Measurements from ENCODE around the gene PDCD6IP. TPM values are rescaled to one million over a fixed set of nuclear protein-coding genes. Genes with fewer than 3 reads are reported as not detected.

The PDCD6IP gene
- total RNA-seq, 1 experiment from 2014 or later, result 205 TPM

DNA sequence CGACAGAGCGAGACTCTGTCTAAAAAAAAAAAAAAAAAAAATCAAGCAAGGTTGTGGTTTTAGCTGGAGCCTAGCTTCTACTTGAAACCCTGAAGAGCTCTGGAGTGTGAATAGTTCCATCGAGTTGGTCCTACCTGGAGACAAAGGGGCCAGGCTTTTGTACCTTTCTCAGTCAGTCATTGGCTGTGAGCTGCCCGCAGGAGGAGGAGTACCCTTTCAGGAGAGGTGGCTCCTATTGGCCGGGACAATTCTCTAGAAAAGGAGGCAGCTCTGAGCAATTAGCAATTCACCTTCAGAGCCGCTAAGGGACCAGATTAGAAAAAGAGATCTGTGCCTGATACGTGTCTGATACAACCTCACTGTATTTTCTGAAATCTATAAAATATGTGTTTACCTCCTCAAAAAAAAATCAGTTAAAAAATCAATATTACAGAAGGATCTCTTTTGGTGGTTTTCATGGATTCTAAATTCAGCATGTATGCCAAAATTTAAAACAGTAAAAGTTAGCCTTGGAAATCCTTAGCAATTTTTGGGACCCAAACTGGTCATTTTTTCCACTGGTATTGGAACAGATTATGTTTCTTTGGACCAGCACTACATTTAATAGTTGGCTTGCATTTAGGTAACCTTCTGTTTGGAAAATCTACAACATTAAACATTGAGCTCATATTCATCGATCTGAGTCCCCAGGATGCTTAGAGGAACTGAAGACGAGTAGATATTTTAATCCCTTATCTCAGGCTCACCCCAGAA, 29.7 kb upstream of the PDCD6IP start:
- Histone ChIP-seq H3K4me1 (ENCODE audit: control insufficient read depth, insufficient read depth, low read length) (no peaks in the 10 kb centered on the region), H3K9me3 (ENCODE audit: control insufficient read depth, insufficient read depth, low read depth, low read length) (no peaks in the 10 kb centered on the region), H3K4me3 (ENCODE audit: low read depth in 2 of 2, low read length in 2 of 2) (no peak overlapping the region), H3K27ac (ENCODE audit: low read length) (no peak overlapping the region), H3K27me3 (ENCODE audit: control insufficient read depth, insufficient read depth, low read length) (no peaks in the 10 kb centered on the region), H3K36me3 (ENCODE audit: control insufficient read depth, insufficient read depth, low read length) (no peaks in the 10 kb centered on the region)
- ATAC-seq (no peak), DNase-seq (ENCODE audit: low read depth, low spot score) (no peak)
- BruUV-seq (replicated peaks), result no TSS peak
- intact Hi-C loops (cut with micrococcal nuclease; ENCODE audit: unreplicated experiment), result no loop called here
- CTCF ChIA-PET, result interaction anchor here (0.6 kb wide), 1 partner anchor 339 kb away, joined by 3 read pairs; no protein-coding TSS in a partner anchor
- TF ChIP-seq POLR2AphosphoS5 (IDR thresholded peaks at IDR 0.05; ENCODE audit: low read depth, low read length), result no peak
- TF ChIP-seq SIN3A (IDR thresholded peaks at IDR 0.05; ENCODE audit: borderline replicate concordance, insufficient read depth, low read depth, low read length), result no peak
- no peak for TF ChIP-seq TCF7L2 (IDR thresholded peaks at IDR 0.05; ENCODE audit: low read depth, low read length)
- TF ChIP-seq CTCF (IDR thresholded peaks at IDR 0.05), result no peak
- TF ChIP-seq, protein P1, sequence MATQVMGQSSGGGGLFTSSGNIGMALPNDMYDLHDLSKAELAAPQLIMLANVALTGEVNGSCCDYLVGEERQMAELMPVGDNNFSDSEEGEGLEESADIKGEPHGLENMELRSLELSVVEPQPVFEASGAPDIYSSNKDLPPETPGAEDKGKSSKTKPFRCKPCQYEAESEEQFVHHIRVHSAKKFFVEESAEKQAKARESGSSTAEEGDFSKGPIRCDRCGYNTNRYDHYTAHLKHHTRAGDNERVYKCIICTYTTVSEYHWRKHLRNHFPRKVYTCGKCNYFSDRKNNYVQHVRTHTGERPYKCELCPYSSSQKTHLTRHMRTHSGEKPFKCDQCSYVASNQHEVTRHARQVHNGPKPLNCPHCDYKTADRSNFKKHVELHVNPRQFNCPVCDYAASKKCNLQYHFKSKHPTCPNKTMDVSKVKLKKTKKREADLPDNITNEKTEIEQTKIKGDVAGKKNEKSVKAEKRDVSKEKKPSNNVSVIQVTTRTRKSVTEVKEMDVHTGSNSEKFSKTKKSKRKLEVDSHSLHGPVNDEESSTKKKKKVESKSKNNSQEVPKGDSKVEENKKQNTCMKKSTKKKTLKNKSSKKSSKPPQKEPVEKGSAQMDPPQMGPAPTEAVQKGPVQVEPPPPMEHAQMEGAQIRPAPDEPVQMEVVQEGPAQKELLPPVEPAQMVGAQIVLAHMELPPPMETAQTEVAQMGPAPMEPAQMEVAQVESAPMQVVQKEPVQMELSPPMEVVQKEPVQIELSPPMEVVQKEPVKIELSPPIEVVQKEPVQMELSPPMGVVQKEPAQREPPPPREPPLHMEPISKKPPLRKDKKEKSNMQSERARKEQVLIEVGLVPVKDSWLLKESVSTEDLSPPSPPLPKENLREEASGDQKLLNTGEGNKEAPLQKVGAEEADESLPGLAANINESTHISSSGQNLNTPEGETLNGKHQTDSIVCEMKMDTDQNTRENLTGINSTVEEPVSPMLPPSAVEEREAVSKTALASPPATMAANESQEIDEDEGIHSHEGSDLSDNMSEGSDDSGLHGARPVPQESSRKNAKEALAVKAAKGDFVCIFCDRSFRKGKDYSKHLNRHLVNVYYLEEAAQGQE (IDR thresholded peaks at IDR 0.05; ENCODE audit: insufficient read depth in 1 of 2, low read depth in 2 of 2, low read length in 1 of 2), result no peak
- in situ Hi-C loops (cut with HindIII; ENCODE audit: low pct_unique_long_range_greater_than_20kb, low sequenced_read_pairs), result no loop called here
- POLR2A ChIA-PET, result interaction anchor here (0.6 kb wide), 1 partner anchor 118 kb away, joined by 6 read pairs; no protein-coding TSS in a partner anchor

GRCh38 chr3:33773637-33774036, 24.8 kb upstream of the PDCD6IP start:
- Histone ChIP-seq H3K36me3 (ENCODE audit: control insufficient read depth, insufficient read depth, low read length) (no peaks in the 10 kb centered on the region), H3K27me3 (ENCODE audit: control insufficient read depth, insufficient read depth, low read length) (no peaks in the 10 kb centered on the region), H3K4me1 (ENCODE audit: control insufficient read depth, insufficient read depth, low read length) (no peaks in the 10 kb centered on the region), H3K27ac (ENCODE audit: low read length) (no peak overlapping the region), H3K4me3 (ENCODE audit: low read depth in 2 of 2, low read length in 2 of 2) (no peak overlapping the region), H3K9me3 (ENCODE audit: control insufficient read depth, insufficient read depth, low read depth, low read length) (no peaks in the 10 kb centered on the region)
- BruUV-seq (replicated peaks), result no TSS peak
- intact Hi-C loops (cut with micrococcal nuclease; ENCODE audit: unreplicated experiment), result no loop called here
- ChIA-PET CTCF (no interaction called here), POLR2A (no interaction called here)
- TF ChIP-seq CTCF (IDR thresholded peaks at IDR 0.05), result no peak
- TF ChIP-seq TCF7L2 (IDR thresholded peaks at IDR 0.05; ENCODE audit: low read depth, low read length), result no peak
- TF ChIP-seq POLR2AphosphoS5 (IDR thresholded peaks at IDR 0.05; ENCODE audit: low read depth, low read length), result no peak
- in situ Hi-C loops (cut with HindIII; ENCODE audit: low pct_unique_long_range_greater_than_20kb, low sequenced_read_pairs), result no loop called here
- DNase-seq (ENCODE audit: low read depth, low spot score), result no peak
- ATAC-seq, result no peak
